Thyroid gland (tissue), 4 donors: ENCODE results near the gene MAL.

Experiments used
- CTCF ChIP-seq, 6 experiments: fragments of 200-600 bp in 3 of 6; fragments of 450-650 bp in 3 of 6; sonication (generic) in 3 of 6; IDR thresholded peaks; one replicate each; pipeline ENCODE4 v1.5.1; 2016 to 2019; ENCODE audit warnings: antibody characterized with exemption in 6 of 6, mild to moderate bottlenecking in 2 of 6, inconsistent platforms in 1 of 6, moderate library complexity in 1 of 6
- POLR2A ChIP-seq, 2 donors: fragments of 450-650 bp; IDR thresholded peaks; one replicate each; pipeline ENCODE4 v1.6.1; 2017; ENCODE audit warnings: antibody characterized with exemption in 2 of 2, mild to moderate bottlenecking in 2 of 2, moderate library complexity in 1 of 2

- no peak for TF ChIP-seq POLR2A (IDR thresholded peaks at IDR 0.05)
- TF ChIP-seq CTCF (IDR thresholded peaks at IDR 0.05) = no peak
Measured at GRCh38 chr2:95068256-95068655, 42.7 kb downstream of the MAL start.
